ENCODE measurements around the gene LZTS3. TPM values are rescaled to one million over a fixed set of nuclear protein-coding genes. Genes with fewer than 3 reads are reported as not detected.
A peak's percentile ranks its signal among the peaks of the same experiment; 100 is the strongest.

Gene LZTS3
- total and polyA plus RNA-seq, 2 experiments from 2014 or later: 35.3 to 36.4 TPM

- peaks cover 29% of the 10 kb centered on the region for H4K20me1 ChIP-seq (ENCODE audit: insufficient read depth, poor library complexity, severe bottlenecking)
- H3K9me2 ChIP-seq (replicated peaks; ENCODE audit: insufficient read depth): no peaks in the 10 kb centered on the region
- H3K27me3 ChIP-seq: no peaks in the 10 kb centered on the region
- no peak overlapping the region for H3K27ac ChIP-seq
- no peaks in the 10 kb centered on the region for H3K9me3 ChIP-seq (ENCODE audit: low read depth)
- TF ChIP-seq EZH2 (IDR thresholded peaks at IDR 0.05; ENCODE audit: borderline replicate concordance) (no peak), CTCF (IDR thresholded peaks at IDR 0.05; ENCODE audit: poor library complexity) (no peak), EZH2phosphoT487 (IDR thresholded peaks at IDR 0.05; ENCODE audit: low read depth, severe bottlenecking, unreplicated experiment) (no peak)
- no peak overlapping the region for H3K4me3 ChIP-seq
- DNase-seq (ENCODE audit: low spot score): no peak
- 83% methylated on average over 5 of the region's 5 CpGs for WGBS (ENCODE audit: low lambda C conversion rate, missing lambda C conversion rate)
- H3K79me2 ChIP-seq: peaks cover 31% of the 10 kb centered on the region
- no peak overlapping the region for H3K4me2 ChIP-seq
- H3K4me1 ChIP-seq (ENCODE audit: insufficient read depth): peaks cover 20% of the 10 kb centered on the region
- no peaks in the 10 kb centered on the region for H3K36me3 ChIP-seq (replicated peaks; ENCODE audit: insufficient read depth, low read depth)
- no peak overlapping the region for H2AFZ ChIP-seq
These were observed 11.9 kb downstream of the LZTS3 start for GRCh38 chr20:3161316-3162079.

- TF ChIP-seq CTCF (IDR thresholded peaks at IDR 0.05; ENCODE audit: poor library complexity): no peak
- TF ChIP-seq EZH2phosphoT487 (IDR thresholded peaks at IDR 0.05; ENCODE audit: low read depth, severe bottlenecking, unreplicated experiment): no peak
- no peak for TF ChIP-seq EZH2 (IDR thresholded peaks at IDR 0.05; ENCODE audit: borderline replicate concordance)
These were observed 12.9 kb downstream of the LZTS3 start for GRCh38 chr20:3160418-3160817.

GRCh38 chr20:3158968-3159431, 14.3 kb downstream of the LZTS3 start:
- Histone ChIP-seq H3K9me2 (replicated peaks; ENCODE audit: insufficient read depth) (no peaks in the 10 kb centered on the region), H2AFZ (peak overlapping the region; percentile 59), H3K79me2 (peaks cover 56% of the 10 kb centered on the region), H3K27ac (peak overlapping the region; percentile 95), H3K27me3 (no peaks in the 10 kb centered on the region), H3K36me3 (replicated peaks; ENCODE audit: insufficient read depth, low read depth) (no peaks in the 10 kb centered on the region), H3K4me2 (peak overlapping the region; percentile 88), H4K20me1 (ENCODE audit: insufficient read depth, poor library complexity, severe bottlenecking) (peaks cover 48% of the 10 kb centered on the region), H3K9me3 (ENCODE audit: low read depth) (no peaks in the 10 kb centered on the region), H3K4me3 (peak overlapping the region; percentile 95), H3K4me1 (ENCODE audit: insufficient read depth) (peaks cover 22% of the 10 kb centered on the region)
- no peak for TF ChIP-seq CTCF (IDR thresholded peaks at IDR 0.05; ENCODE audit: poor library complexity)
- TF ChIP-seq EZH2phosphoT487 (IDR thresholded peaks at IDR 0.05; ENCODE audit: low read depth, severe bottlenecking, unreplicated experiment): no peak
- TF ChIP-seq EZH2 (IDR thresholded peaks at IDR 0.05; ENCODE audit: borderline replicate concordance): no peak
- no peak for DNase-seq (ENCODE audit: low spot score)
- 5% methylated on average over 10 of the region's 10 CpGs for WGBS (ENCODE audit: low lambda C conversion rate, missing lambda C conversion rate)

More at GRCh38 chr20:3160418-3160817, 12.9 kb downstream of the LZTS3 start:
- no peaks in the 10 kb centered on the region for H3K27me3 ChIP-seq
- peak overlapping the region; percentile 91 for H2AFZ ChIP-seq
- no peaks in the 10 kb centered on the region for H3K9me2 ChIP-seq (replicated peaks; ENCODE audit: insufficient read depth)
- H3K9me3 ChIP-seq (ENCODE audit: low read depth): no peaks in the 10 kb centered on the region
- no peaks in the 10 kb centered on the region for H3K36me3 ChIP-seq (replicated peaks; ENCODE audit: insufficient read depth, low read depth)
- H3K4me3 ChIP-seq: no peak overlapping the region
- H3K27ac ChIP-seq: no peak overlapping the region
- no peak for DNase-seq (ENCODE audit: low spot score)
- peak overlapping the region; percentile 69 for H3K4me2 ChIP-seq
- peaks cover 39% of the 10 kb centered on the region for H4K20me1 ChIP-seq (ENCODE audit: insufficient read depth, poor library complexity, severe bottlenecking)
- H3K79me2 ChIP-seq: peaks cover 42% of the 10 kb centered on the region
- 99% methylated on average over 6 of the region's 6 CpGs for WGBS (ENCODE audit: low lambda C conversion rate, missing lambda C conversion rate)
- peaks cover 22% of the 10 kb centered on the region for H3K4me1 ChIP-seq (ENCODE audit: insufficient read depth)
